Measurements from ENCODE around the gene MT4.

Gene MT4

GRCh38 chr16:56547949-56548567 lies 16.8 kb upstream of the MT4 start:
- 0 out of 2 replicates have a peak, but pooled peaks cover 5% of the 10 kb centered on the region for H3K4me1 ChIP-seq (ENCODE audit: control insufficient read depth, insufficient read depth, low read length)
- no peaks in the 10 kb centered on the region for H3K9me3 ChIP-seq (ENCODE audit: control insufficient read depth, insufficient read depth, low read depth, low read length)
- CTCF ChIA-PET, result interaction anchor here (0.6 kb wide), 1 partner anchor 321 kb away, joined by 4 read pairs; no protein-coding TSS in a partner anchor
- H3K4me3 ChIP-seq (ENCODE audit: low read depth, low read length), result no peak overlapping the region
- POLR2A ChIA-PET, result no interaction called here
- H3K27ac ChIP-seq (ENCODE audit: extremely low read depth, low read depth, low read length), result no peak overlapping the region
- TF ChIP-seq ZNF26 (tag by site-specific recombination; IDR thresholded peaks at IDR 0.05) (no peak), ZNF548 (tag by site-specific recombination; IDR thresholded peaks at IDR 0.05) (no peak), MYNN (tag by site-specific recombination; IDR thresholded peaks at IDR 0.05; ENCODE audit: borderline replicate concordance) (no peak), ZNF335 (tag by site-specific recombination; conservative IDR thresholded peaks at IDR 0.05) (no peak)
- H3K36me3 ChIP-seq (ENCODE audit: control insufficient read depth in 2 of 2, insufficient read depth in 1 of 2, low read length in 2 of 2), result no peaks in the 10 kb centered on the region

GRCh38 chr16:56549161-56549560 lies 15.7 kb upstream of the MT4 start:
- ChIA-PET CTCF (interaction anchor here (0.8 kb wide), 1 partner anchor 52 kb away, joined by 3 read pairs; no protein-coding TSS in a partner anchor), POLR2A (no interaction called here)
- TF ChIP-seq ZNF112 (tag by site-specific recombination; IDR thresholded peaks at IDR 0.05) (no peak), ZNF707 (tag by site-specific recombination; IDR thresholded peaks at IDR 0.05) (no peak), ZNF639 (tag by site-specific recombination; IDR thresholded peaks at IDR 0.05) (no peak), GLIS1 (tag by site-specific recombination; IDR thresholded peaks at IDR 0.05) (no peak), ZNF660 (tag by site-specific recombination; IDR thresholded peaks at IDR 0.05) (no peak), ZNF416 (tag by site-specific recombination; IDR thresholded peaks at IDR 0.05) (no peak), ZFP37 (tag by site-specific recombination; IDR thresholded peaks at IDR 0.05) (no peak), ZNF658 (tag by site-specific recombination; IDR thresholded peaks at IDR 0.05) (no peak), ZNF423 (tag by site-specific recombination; IDR thresholded peaks at IDR 0.05) (no peak), ZNF830 (tag by site-specific recombination; IDR thresholded peaks at IDR 0.05; ENCODE audit: low read depth) (no peak), RBAK (tag by site-specific recombination; IDR thresholded peaks at IDR 0.05) (no peak), ZNF175 (tag by site-specific recombination; IDR thresholded peaks at IDR 0.05) (no peak), PRDM1 (tag by site-specific recombination; IDR thresholded peaks at IDR 0.05) (no peak)
- no peak overlapping the region for H3K27ac ChIP-seq (ENCODE audit: extremely low read depth, low read depth, low read length)
- H3K4me1 ChIP-seq (ENCODE audit: control insufficient read depth, insufficient read depth, low read length), result 0 out of 2 replicates have a peak, but pooled peaks cover 5% of the 10 kb centered on the region
- no peaks in the 10 kb centered on the region for H3K36me3 ChIP-seq (ENCODE audit: control insufficient read depth in 2 of 2, insufficient read depth in 1 of 2, low read length in 2 of 2)
- no peak overlapping the region for H3K4me3 ChIP-seq (ENCODE audit: low read depth, low read length)
- no peaks in the 10 kb centered on the region for H3K9me3 ChIP-seq (ENCODE audit: control insufficient read depth, insufficient read depth, low read depth, low read length)

- Histone ChIP-seq H3K4me1 (ENCODE audit: control insufficient read depth, insufficient read depth, low read length) (0 out of 2 replicates have a peak, but pooled peaks cover 5% of the 10 kb centered on the region), H3K4me3 (ENCODE audit: low read depth, low read length) (no peak overlapping the region), H3K9me3 (ENCODE audit: control insufficient read depth, insufficient read depth, low read depth, low read length) (no peaks in the 10 kb centered on the region), H3K27ac (ENCODE audit: extremely low read depth, low read depth, low read length) (no peak overlapping the region), H3K36me3 (ENCODE audit: control insufficient read depth in 2 of 2, insufficient read depth in 1 of 2, low read length in 2 of 2) (no peaks in the 10 kb centered on the region)
- ChIA-PET POLR2A (no interaction called here), CTCF (interaction anchor here (0.8 kb wide), 1 partner anchor 51 kb away, joined by 3 read pairs; no protein-coding TSS in a partner anchor)
- TF ChIP-seq ZNF623 (tag by site-specific recombination; IDR thresholded peaks at IDR 0.05), result peak; percentile 31; the same call in 1 of the 2 replicates
- TF ChIP-seq ZNF157 (tag by site-specific recombination; IDR thresholded peaks at IDR 0.05), result no peak
Measured at GRCh38 chr16:56549744-56550385, 15.0 kb upstream of the MT4 start.
